ENCODE measurements around the gene RANBP3L.

DNA sequence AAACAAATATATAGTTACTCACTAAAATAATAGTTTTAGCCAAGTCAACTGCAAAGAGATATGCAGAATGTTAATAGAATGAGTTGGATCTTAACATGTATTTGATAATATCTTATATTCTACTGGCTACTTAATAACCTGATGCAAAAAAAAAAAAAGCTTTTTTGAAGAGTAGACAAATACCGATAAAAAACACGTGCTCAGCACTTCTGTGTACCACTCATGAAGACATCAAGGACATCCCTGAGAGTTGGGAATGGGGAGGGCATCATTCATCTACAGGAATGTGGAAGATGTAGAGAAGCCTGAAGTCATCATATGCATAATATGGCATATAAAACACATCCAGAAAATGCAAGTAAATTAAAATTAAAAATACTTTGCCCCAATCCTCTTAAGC is 43.2 kb upstream of the RANBP3L start:
- TF ChIP-seq, protein P1, sequence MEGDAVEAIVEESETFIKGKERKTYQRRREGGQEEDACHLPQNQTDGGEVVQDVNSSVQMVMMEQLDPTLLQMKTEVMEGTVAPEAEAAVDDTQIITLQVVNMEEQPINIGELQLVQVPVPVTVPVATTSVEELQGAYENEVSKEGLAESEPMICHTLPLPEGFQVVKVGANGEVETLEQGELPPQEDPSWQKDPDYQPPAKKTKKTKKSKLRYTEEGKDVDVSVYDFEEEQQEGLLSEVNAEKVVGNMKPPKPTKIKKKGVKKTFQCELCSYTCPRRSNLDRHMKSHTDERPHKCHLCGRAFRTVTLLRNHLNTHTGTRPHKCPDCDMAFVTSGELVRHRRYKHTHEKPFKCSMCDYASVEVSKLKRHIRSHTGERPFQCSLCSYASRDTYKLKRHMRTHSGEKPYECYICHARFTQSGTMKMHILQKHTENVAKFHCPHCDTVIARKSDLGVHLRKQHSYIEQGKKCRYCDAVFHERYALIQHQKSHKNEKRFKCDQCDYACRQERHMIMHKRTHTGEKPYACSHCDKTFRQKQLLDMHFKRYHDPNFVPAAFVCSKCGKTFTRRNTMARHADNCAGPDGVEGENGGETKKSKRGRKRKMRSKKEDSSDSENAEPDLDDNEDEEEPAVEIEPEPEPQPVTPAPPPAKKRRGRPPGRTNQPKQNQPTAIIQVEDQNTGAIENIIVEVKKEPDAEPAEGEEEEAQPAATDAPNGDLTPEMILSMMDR (IDR thresholded peaks at IDR 0.05), result no peak
- no peak for TF ChIP-seq POLR2A (IDR thresholded peaks at IDR 0.05)
- TF ChIP-seq POLR2AphosphoS5 (IDR thresholded peaks at IDR 0.05), result no peak

All from prostate gland (tissue), 2 donors.